ENCODE results near the gene SH3BGRL2.
"Not testable (repeated sequence)": the region's sequence is repeated elsewhere in the genome, so short reads cannot be mapped to it uniquely, and the experiment has no call there.

The SH3BGRL2 gene

DNA sequence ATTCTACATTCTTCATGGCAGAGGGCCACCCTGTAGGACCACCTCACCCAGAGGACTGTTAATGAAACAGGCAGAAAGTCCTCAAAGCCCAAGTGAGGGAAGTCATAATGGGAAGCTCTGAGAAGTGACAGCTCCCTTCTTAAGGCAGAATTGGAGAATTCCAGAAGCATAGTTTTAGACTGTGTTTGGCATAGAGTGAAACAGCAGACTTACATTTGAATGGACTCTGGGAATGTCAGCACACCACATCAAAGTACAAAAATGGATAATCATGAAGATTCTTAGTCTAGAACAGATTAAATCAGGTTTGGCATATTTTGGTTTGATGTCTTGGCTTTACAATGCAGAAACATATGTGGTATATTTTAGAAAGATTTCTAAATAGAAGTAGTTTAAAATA is 17.9 kb downstream of the SH3BGRL2 start:
- no peak for DNase-seq (ENCODE audit: low read depth)

DNA sequence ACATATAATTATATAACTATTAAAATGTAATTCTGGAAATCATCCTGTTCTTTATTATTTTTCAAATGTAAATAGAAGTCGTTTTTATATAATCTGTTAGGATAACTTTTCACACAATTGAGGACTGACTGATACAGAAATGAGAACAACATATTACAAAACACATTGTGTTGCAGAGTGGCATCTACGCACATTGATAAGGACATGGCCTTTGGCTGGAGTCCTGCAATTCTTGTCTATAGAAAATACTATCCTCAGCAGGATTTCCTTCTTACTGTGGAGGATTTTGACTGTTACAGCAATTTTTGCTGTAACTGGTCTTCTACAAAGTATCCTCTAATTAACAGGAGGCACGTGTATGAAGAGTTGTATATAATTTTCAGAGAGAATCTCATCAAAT is 19.8 kb downstream of the SH3BGRL2 start:
- DNase-seq (ENCODE audit: low read depth) = no peak

DNA sequence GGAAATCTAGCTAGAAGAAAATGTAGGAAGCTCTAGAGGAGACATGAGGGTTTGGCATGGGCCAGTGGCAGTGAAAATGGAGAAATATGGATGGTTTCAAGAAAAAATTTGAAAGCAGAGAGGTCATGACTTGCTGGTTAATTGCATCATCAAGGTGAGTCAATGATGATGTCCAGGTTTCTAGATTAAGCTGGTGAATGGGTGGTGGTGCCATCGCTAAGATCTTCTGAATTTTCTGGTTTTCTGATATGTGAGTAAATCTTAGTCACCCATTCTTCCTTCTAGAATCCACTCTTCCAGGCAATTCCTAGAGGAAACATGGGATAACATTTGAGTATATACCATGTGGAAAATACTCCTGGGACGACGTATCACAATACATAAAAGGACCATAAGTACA is 25.0 kb downstream of the SH3BGRL2 start:
- no peak for DNase-seq (ENCODE audit: low read depth)

DNA sequence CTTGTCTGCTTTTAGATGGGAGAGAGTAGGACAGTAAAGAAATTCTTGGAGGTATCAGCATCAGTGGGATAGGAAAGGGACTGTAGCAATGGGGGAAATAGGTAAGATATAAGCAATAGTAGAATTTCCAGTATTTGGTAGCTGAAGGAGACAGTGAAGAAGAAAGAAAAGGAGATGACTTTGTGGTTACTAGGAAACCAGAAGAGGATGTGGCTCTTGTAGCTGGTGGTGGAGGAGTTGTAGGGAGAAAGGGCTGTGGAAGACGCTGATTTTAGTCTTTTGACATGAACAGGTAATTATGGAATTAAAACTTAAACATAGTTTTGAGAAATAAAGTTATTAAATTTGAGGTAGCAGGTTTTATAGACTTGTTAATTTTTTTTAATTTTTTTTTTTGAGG is 26.1 kb downstream of the SH3BGRL2 start:
- DNase-seq (ENCODE audit: low read depth) = no peak

DNA sequence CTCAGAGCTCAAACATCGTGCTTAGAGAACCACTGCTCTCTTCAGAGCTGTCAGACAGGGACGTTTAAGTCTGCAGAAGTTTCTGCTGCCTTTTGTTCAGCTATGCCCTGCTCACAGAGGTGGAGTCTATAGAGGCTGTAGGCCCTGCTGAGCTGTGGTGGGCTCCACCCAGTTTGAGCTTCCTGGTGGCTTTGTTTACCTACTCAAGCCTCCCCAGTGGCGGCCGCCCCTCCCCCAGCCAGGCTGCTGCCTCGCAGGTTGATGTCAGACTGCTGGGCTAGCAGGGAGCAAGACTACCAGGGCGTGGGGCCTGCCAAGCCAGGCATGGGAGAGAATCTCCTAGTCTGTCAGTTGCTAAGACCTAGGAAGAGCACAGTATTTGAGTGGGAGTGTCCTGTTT is 32.5 kb downstream of the SH3BGRL2 start:
- not testable (repeated sequence) for DNase-seq (ENCODE audit: low read depth)

DNA sequence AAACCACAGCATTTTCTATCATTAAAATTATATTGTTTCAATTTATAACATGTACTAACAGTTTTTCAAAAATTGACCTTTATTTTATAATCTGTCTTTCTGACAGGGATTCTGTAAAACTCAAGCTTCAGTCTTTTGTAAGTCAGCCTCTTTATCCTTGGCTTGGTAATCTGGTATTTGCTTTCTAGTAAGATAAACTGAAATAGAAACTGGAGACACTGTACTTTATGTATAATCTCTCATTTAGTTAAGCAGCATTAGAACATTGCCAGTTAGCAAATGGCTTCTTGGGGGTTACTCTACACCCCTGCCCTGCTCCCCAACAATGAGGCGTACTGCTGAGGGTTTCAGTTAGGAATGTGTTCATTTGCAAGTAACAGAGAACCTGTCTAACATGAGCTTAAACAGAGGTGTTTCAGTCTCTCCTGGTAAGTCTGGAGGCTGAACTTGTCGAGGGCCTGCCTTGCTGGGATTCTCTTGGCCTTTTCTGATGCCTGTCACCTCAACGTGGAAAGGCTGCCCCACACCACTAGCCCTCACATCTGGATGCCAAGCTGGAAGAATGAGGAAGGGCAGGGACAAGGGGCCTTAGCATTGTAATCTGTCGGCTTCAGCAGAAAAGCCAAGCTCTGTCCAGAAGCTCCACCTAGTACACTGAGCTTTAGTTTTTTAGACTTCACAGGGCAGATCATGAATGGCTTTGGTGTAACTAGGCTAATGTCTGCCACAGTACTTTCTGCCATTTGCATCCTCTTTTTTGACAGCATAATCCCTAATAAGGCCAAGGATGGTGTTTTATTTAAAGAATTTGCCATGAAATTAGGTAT is 34.8 kb downstream of the SH3BGRL2 start:
- no peak for DNase-seq (ENCODE audit: low read depth)

DNA sequence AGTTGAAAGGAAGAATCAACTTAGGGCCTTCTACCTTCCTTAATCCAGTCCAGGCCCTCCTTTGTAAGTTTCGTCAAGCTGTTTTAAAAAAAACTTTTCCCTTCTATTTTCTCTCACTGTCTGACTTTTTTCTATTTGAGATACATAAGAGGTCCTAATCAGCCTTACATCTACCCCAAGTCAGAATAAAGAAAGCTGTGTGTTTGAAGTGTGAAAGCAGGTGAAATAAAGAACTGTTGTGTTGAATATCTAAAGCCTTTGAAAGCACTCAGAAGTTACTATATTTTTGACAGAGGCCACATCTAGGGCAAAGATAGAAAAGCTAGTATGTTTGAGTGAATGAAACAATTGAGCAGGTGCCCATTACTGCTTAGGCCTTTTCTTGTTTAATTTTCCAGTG is 35.5 kb downstream of the SH3BGRL2 start:
- no peak for DNase-seq (ENCODE audit: low read depth)

DNA sequence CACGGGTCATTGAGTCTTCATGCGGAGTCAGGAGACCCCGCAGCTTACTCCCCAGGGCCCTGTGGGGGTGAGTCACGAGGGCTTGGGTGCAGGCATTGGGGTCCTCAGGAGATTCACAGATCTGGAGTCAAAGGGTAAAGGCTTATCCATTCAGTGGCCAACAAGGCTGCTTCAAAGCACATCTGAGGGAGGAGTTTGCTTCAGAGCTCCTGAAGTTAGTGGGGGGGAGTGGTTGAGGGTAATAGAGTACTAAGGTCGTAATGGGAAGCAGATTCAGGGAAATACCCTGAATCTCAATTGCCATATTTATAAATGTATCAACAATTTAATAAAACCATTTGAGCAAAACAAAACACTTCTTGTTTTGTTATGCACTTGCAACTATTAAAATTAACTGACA is 37.3 kb downstream of the SH3BGRL2 start:
- no peak for DNase-seq (ENCODE audit: low read depth)

DNA sequence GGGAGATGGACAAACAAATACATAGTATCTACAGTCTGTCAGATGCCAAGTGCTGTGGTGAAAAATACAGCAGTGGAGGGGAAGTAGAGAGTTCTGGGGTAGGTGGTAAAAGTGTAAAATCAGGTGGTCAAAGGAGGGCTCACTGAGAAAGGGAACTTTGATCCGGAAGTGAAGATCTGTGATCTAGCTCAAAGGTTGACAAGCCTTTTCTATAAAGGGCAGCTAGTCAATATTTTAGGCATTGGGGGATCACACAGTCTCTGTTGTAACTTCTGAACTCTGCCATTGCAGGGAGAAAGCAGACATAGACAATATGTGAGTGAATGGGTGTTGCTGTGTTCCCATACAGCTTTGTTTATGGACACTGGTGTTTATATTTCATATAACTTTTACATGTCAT is 38.6 kb downstream of the SH3BGRL2 start:
- no peak for DNase-seq (ENCODE audit: low read depth)

DNA sequence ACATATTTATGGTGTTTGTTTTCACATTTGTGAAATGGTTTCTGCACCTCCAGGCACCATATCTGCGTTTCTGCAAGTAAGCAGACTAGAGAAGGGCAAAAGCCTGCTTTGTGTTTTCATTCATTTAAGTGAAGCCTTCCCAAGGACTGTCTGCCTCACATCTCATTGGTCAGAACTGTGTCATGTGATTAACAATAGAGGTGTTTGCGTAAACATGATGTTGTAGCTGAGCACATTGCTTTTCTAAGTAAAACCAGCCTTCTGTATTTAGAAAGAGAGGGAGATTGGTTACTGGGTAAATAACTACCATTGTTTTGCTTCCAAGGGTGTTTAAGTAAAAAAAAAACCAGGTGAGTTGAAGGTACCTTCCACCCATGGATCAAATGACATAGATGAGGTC is 39.7 kb downstream of the SH3BGRL2 start:
- DNase-seq (ENCODE audit: low read depth) = no peak

DNA sequence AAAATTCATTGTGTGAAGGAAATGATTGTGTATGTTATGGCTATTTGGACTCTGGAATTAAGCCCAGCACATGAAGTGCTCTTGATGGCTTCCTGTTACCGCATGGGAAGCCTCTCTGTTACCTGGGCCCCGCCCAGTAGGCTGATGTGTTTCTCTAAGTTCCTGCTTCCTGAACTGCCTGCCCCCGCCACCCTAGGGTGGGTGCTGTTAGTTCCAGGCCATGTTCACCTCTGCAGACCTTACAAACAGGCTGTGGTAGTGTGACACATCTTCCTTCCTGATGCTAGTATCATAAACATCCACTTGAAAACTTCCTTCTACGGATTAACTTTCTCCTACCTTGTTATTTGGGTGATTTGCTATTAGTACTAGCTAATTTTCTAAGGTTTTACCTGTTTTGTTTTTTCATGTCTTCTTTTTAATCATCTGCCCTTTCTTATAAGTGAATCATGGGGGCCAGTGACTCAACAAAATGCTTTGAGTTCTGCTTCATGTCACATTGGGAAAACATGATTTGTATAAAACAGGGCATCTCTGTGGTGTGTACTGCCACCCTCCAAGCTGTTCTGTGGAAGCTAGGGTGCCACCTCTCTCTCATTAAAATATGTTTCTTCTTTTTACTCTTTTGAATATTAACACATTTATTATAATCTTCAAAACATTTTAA is 40.6 kb downstream of the SH3BGRL2 start:
- peak; percentile 43 for DNase-seq (ENCODE audit: low read depth)

DNA sequence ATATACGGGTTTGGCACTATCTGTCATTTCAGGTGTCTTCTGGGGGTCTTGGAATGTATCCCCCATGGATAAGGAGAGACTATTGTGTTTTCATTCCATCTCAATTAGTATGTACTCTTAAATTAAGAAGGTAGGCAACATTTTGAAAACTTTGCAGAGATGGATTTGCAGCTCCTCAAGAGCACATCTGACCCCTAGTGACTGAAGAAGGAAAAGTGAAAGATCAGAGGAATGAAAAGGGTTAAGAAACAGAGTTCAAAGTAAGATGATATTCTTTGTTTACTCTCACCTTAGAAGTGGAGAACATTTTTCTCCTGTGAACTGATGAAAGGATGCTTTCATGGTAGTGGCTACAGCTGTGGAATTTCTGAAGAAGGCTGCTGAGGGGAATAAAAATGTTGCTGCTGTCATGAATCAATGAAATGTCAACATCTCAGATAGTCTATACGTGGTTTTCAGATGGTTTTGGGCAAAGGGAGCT is 41.5 kb downstream of the SH3BGRL2 start:
- DNase-seq (ENCODE audit: low read depth) = no peak

DNA sequence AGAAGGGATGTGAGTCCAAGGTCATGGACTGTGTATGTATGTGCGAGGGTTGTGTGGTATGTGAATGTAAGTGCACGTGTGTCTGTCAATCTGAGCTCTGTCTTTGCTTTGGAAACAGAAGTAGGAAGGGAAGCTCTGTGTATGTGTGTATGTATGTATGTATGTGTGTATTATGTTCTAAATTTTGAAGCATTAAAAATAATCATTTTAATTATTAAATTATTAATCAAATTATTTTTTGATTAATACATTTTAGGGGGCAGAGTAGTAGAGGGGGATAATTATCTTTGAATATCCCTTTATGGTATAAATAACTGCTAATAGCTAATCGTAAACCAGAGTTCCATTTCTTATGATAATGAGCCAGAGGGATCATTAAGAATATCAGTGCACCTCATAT is 42.8 kb downstream of the SH3BGRL2 start:
- no peak for DNase-seq (ENCODE audit: low read depth)

DNA sequence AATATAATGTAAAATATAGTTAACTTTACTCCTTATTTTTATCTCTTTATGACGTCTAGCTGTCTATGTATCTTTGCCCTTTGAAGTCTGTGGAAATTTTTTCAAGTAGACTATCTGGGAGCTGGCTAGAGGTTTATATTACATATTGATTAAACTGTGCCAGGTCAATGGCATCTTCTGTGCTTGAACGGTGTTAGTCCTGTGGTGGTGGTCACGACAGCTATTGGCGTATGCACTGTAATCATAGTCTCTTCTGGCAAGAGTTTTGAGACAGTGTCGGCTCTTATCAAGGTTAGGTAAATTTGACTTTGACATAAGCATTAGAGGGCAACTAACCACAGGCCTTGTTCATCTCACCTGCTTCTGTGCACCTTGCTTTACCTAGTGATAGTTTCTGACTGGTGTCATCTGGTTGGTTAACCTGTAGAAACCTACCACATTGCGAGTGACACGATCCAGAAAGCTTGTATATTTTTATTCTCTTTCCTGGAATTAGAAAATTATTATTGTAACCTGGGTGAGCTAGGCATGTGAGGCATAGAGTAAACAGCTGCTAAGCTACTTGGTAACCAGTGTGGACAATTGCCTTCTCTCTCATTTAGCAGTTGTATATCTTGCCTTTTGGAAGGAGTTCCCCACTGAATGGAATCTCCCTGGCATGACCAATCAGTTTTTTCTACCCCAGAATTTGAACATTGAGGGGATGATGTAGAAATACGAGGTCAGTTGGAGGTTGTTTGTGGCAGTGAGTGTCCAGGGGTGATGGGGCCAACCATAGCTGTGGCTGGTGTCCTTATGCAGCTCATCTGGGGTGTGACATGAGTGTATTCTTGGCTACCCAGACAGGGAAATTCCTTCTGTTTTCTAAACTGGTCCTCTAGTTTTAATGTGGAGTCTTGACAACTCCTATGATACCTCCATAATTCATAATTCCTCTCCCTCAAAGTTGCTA is 45.9 kb downstream of the SH3BGRL2 start:
- no peak for DNase-seq (ENCODE audit: low read depth)

DNA sequence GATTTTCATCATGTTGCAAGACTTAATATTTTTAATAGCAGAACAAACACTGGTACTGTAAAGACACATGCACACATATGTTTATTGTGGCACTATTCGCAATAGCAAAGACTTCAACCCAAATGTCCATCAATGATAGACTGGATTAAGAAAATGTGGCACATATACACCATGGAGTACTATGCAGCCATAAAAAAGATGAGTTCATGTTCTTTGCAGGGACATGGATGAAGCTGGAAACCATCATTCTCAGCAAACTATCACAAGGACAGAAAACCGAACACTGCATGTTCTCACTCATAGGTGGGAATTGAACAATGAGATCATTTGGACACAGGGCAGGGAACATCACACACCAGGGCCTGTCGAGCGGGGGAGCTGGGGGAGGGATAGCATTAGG is 51.6 kb downstream of the SH3BGRL2 start:
- DNase-seq (ENCODE audit: low read depth) = not testable (repeated sequence)

DNA sequence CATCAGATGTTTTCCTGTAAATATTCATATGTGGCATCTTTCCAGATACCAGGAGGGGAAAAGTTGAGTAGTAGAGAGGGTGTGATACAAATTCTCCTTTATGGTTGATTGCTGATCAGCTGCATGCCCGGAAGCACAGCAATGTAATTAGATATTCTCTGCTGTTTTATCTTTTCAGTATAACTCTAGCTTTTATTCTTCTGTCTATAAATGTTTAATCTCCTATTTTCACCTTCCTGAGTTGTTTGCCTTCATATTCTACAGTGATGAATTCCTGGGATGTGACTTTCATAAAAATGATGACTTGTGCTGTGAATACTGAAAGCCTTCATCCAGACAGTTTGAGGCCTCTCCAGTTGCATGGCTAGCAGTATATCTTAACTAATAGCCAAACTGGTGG is 53.7 kb downstream of the SH3BGRL2 start:
- DNase-seq (ENCODE audit: low read depth) = no peak

DNA sequence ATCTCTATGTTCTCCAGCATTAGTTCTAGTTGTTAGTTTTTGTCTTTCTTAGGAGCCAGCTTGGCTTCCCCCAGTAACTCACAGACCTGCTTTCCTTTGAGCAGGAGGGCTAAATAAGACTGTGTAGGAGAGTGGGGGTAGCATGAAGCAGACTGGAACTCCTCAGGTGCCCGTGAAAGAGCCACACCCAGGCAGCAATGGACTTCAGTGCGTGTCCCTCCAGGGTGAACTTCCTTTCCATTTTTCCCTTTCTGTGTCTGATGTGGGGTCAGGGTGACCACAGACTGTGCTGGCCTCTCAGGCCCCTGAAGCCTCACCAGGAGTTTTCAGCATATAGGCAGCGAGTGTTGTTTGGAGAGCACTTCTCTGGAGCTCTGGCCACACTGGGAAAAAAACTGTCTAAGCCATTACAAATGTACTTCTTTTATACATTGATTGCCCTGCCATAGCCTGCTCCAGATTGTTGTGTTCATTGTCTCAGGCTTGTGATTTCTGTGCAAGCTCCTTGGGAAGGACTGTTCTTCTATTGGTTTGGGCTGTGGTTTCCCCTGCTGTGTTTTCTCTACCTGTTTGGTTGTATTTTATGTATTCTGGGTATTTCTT is 55.7 kb downstream of the SH3BGRL2 start:
- no peak for DNase-seq (ENCODE audit: low read depth)

DNA sequence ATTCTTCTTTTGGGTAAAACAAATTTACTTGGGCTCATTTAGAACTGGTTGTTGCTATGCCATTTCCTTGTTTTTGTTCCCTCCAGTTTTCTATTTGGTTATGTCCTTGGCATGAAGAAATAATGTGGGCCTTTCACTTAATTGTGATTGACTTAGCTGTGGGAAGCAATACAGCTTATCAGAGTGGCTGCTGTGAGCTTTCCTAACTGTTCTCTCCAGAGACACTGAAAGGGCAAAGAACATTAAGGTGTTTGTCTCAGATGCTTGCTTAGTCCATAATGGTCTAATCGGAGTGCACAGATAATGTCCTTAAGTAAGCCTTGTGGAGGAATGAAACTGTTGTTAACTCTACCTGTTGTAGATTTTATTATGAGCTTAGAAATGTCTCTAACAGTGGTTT is 56.6 kb downstream of the SH3BGRL2 start:
- no peak for DNase-seq (ENCODE audit: low read depth)

DNA sequence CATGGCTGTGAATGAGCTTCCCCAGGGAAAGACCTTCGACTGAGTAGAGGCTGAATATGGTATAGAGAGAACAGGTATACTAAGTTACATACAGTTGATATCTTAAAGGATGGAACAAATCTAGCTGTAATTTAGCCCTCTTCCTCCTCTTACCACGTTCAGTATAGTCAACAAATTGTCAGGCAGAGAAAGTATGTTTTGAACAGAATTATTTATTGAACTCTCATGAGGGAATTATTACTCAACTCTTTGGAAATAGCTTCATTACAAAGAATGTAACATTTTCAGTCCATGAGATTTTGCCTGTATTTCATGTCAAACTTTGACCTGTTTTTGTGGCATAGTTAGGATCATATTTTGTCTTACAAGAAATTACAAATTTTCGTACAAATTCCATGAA is 63.0 kb downstream of the SH3BGRL2 start:
- no peak for DNase-seq (ENCODE audit: low read depth)

DNA sequence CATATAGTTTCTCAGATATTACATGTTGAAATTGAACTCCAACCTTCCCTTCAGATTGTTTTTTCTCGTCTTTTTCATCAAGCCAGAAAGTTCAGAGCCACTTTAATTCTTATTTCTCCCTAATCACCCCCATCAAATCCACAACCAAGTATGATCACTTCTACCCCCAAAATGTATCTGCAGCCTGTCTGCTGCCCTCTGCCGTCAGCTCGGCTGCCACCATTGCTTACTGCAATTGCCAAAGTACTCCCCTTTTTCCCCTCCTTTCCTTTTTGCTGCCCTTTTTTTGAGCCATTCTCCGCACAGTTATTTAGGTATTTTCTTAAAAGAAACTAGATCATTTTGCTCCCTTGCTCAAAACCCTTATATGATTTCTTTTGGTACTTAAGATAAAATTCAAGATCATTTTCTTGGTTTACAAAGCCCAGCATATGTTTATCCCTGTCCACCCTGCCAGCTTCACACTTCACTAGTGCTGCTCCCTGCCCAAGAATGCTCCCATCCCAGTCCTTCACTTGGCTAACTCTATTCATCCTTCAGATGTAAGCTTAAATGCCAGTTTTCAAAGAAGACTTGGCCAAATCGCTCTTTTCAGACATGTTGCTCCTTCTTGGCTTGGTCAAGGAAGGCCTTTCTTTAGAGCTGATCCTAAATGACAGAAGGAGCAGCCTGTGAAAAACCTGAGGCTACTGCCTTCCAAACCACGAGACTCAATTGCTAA is 63.7 kb downstream of the SH3BGRL2 start:
- DNase-seq (ENCODE audit: low read depth) = no peak

DNA sequence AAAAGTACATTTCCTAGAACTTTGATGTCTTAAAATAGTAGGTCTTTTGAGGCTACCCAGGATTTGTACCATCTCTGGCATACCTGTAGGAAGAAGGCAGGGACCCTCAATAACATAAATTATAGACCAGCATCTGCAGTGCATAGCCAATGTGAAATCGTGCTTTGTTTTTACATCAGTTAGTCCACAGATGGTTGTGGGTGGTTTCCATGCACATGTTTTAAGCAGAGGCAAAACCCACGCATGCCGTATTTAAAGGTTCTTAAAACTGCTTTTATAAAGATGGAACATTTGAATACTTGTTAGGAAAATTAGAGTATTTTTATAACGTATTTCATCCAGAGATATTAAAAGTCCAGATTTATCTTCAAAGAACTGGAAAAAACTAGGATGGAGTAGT is 66.3 kb downstream of the SH3BGRL2 start:
- no peak for DNase-seq (ENCODE audit: low read depth)

All from stimulated activated CD8-positive, alpha-beta memory T cell treated with anti-CD3 and anti-CD28 coated beads, Interleukin-12 subunit alpha, Interleukin-12 subunit beta, amount 100 ng/mL, for 4 hours (primary cell).